ENCODE measurements around the gene TUBB2B.
"Not testable (repeated sequence)": the region's sequence is repeated elsewhere in the genome, so short reads cannot be mapped to it uniquely, and the experiment has no call there.

TUBB2B gene

GRCh38 chr6:3178666-3179065 lies 48.8 kb downstream of the TUBB2B start:
- not testable (repeated sequence) for DNase-seq

DNA sequence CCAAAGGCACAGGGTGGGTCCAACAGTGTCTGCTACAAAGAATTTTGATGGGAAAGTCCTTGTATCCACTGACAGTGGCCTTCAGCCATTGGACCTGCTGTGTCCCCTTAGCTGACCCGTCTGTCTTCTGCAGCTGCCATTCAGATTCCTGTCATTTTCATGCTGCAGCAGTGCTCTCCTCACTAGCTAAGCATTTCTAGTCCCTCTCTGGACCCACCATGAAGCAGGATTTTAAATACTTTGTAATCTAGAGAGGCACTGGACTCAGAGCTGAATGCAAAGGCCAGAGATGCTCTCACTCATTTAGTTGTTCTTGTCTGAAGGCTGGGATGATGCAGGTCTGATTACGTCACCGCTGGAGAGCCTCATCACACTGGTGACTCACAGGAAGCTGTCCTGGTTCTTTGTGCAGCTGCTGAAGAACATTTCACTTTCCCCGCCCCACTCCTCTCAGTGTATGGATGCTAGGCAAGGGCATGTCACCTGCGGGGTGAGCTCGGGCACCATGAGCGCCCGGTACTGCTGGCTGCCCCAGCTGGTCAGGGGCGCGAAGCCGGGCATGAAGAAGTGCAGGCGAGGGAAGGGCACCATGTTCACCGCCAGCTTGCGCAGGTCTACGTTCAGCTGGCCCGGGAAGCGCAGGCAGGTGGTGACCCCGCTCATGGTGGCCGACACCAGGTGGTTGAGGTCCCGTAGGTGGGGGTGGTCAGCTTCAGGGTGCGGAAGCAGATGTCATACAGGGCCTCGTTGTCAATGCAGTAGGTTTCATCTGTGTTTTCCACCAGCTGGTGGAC lies 50.7 kb downstream of the TUBB2B start:
- peak; percentile 25 to 38 for DNase-seq

DNA sequence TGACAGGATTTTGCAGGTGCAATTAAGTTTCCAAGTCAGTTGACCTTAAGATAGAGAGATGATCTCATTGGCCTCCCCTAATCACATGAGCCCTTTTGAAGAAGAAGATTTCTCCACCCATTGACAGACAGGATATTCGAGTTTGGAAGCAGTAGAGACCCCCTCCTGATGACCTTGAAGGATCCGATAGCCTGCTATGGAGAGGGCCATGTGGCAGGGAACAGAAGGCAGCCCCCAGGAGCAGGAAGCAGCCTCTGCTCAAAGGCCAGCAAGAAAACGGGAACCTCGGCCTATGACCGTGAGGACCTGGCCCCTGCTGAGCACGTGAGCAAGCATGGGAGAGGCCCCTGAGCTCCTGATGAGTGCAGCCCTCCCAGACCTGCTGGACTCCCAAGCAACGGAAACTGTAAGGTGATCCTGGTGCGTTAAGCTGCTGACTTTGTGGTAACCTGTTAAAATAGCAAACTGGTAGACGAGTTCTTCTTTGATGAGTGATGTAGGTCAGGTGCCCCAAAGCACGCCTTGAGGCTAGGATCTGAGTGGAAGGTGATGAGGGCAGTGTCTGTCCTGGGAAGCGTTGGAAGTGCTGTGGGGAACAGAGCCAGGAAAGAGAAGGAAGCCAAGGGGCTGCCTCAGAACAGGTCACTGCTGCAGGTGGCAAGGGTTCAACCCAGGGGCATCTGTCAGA lies 51.6 kb downstream of the TUBB2B start:
- no peak for DNase-seq
